Activated CD4-positive, alpha-beta memory T cell treated with anti-CD3 and anti-CD28 coated beads, Interleukin-2, amount 10 ng/mL, durations not matched to agents 7 days and 5 days (primary cell): ENCODE results near the gene ACTL10. TPM values are rescaled to one million over a fixed set of nuclear protein-coding genes. Genes with fewer than 3 reads are reported as not detected.

Experiments used
- CTCF ChIA-PET: fragments of 350-600 bp; sonication (Branson Sonifier 250); formaldehyde crosslinking; loops from one replicate; lab custom pipeline; 2021; ENCODE audit warnings: antibody characterized with exemption, inconsistent platforms; lab: Charles Lee
- POLR2A ChIA-PET: fragments of 350-600 bp; sonication (Branson Sonifier 250); formaldehyde crosslinking; loops from one replicate; lab custom pipeline; 2021; ENCODE audit warnings: antibody characterized with exemption; lab: Charles Lee
- DNase-seq: peaks from one replicate; pipeline ENCODE4 v3.0.0-alpha.2; 2020
- H3K27ac Mint-ChIP-seq: one replicate; pipeline ENCODE4 v1.8.0; 2021; ENCODE audit warnings: mild to moderate bottlenecking, mixed read lengths
- H3K27me3 Mint-ChIP-seq: one replicate; pipeline ENCODE4 v1.8.0; 2021; ENCODE audit warnings: mixed read lengths
- H3K36me3 Mint-ChIP-seq: one replicate; pipeline ENCODE4 v1.8.0; 2021; ENCODE audit warnings: low read depth, mixed read lengths
- H3K4me1 Mint-ChIP-seq: one replicate; pipeline ENCODE4 v1.8.0; 2021; ENCODE audit warnings: mixed read lengths
- H3K4me3 Mint-ChIP-seq: one replicate; pipeline ENCODE4 v1.8.0; 2021; ENCODE audit warnings: mild to moderate bottlenecking, mixed read lengths
- H3K9me3 Mint-ChIP-seq: one replicate; pipeline ENCODE4 v1.8.0; 2021; ENCODE audit warnings: mixed read lengths
- total RNA-seq, 2 experiments: library from RNA; stranded (reverse); gene quantifications; one replicate each; pipeline ENCODE4 v1.2.3, GENCODE V29; 2021

The ACTL10 gene
- total RNA-seq, 2 experiments from 2014 or later: 3.7 to 4.5 TPM

- Mint-ChIP-seq H3K36me3 (peaks cover 18% of the 10 kb centered on the region), H3K4me1 (peaks cover 78% of the 10 kb centered on the region), H3K27ac (peak overlapping the region; percentile 76), H3K27me3 (no peaks in the 10 kb centered on the region), H3K9me3 (no peaks in the 10 kb centered on the region), H3K4me3 (peak overlapping the region; percentile 60)
- ChIA-PET CTCF (interaction anchor here (0.6 to 1.3 kb wide), 4 partner anchors 20 to 246 kb away, joined by 3 to 4 read pairs (median 3); partner anchors contain the start of genes ACTL10 and ZNF341), POLR2A (interaction anchor here (1.0 to 5.4 kb wide), 9 partner anchors 8 to 425 kb away, joined by 3 to 58 read pairs (median 7); partner anchors contain the start of genes ACTL10, C20orf144, CBFA2T2 and EIF2S2)
- no peak for DNase-seq
Observed at GRCh38 chr20:33686984-33687366, 20.2 kb downstream of the ACTL10 start.

- Mint-ChIP-seq H3K36me3 (peaks cover 14% of the 10 kb centered on the region), H3K27ac (peak overlapping the region; percentile 76), H3K9me3 (no peaks in the 10 kb centered on the region), H3K4me3 (no peak overlapping the region), H3K27me3 (no peaks in the 10 kb centered on the region), H3K4me1 (peaks cover 76% of the 10 kb centered on the region)
- ChIA-PET CTCF (interaction anchor here (0.6 to 2.1 kb wide), 6 partner anchors 8 to 246 kb away, joined by 3 to 6 read pairs (median 4); partner anchors contain the start of genes ACTL10, PXMP4 and ZNF341), POLR2A (interaction anchor here (1.0 to 5.4 kb wide), 8 partner anchors 8 to 198 kb away, joined by 3 to 58 read pairs (median 8); partner anchors contain the start of genes ACTL10, C20orf144, CBFA2T2 and PXMP4)
- DNase-seq: no peak
Observed at GRCh38 chr20:33687370-33687915, 20.7 kb downstream of the ACTL10 start.

GRCh38 chr20:33687993-33688937, 21.5 kb downstream of the ACTL10 start:
- Mint-ChIP-seq H3K27ac (peak overlapping the region; percentile 95), H3K36me3 (peaks cover 11% of the 10 kb centered on the region), H3K4me3 (no peak overlapping the region), H3K4me1 (peaks cover 68% of the 10 kb centered on the region), H3K9me3 (no peaks in the 10 kb centered on the region), H3K27me3 (no peaks in the 10 kb centered on the region)
- ChIA-PET POLR2A (interaction anchor here (1.3 to 5.4 kb wide), 8 partner anchors 9 to 44 kb away, joined by 4 to 58 read pairs (median 8); partner anchors contain the start of genes ACTL10, C20orf144, PXMP4 and ZNF341), CTCF (interaction anchor here (1.0 to 2.1 kb wide), 5 partner anchors 9 to 245 kb away, joined by 3 to 6 read pairs (median 4); partner anchors contain the start of genes ACTL10 and PXMP4)
- DNase-seq: no peak

- no peaks in the 10 kb centered on the region for H3K27me3 Mint-ChIP-seq
- no peak overlapping the region for H3K4me3 Mint-ChIP-seq
- ChIA-PET POLR2A (interaction anchor here (1.3 to 5.4 kb wide), 8 partner anchors 10 to 423 kb away, joined by 4 to 58 read pairs (median 15); partner anchors contain the start of genes ACTL10, C20orf144, EIF2S2 and PXMP4), CTCF (interaction anchor here (1.1 to 2.1 kb wide), 3 partner anchors 9 to 31 kb away, joined by 3 to 6 read pairs (median 4); partner anchors contain the start of gene PXMP4)
- peak overlapping the region; percentile 95 for H3K27ac Mint-ChIP-seq
- H3K9me3 Mint-ChIP-seq: no peaks in the 10 kb centered on the region
- peaks cover 65% of the 10 kb centered on the region for H3K4me1 Mint-ChIP-seq
- DNase-seq: no peak
- peaks cover 11% of the 10 kb centered on the region for H3K36me3 Mint-ChIP-seq
Observed at GRCh38 chr20:33688938-33689424, 22.2 kb downstream of the ACTL10 start.

GRCh38 chr20:33689493-33689892, 22.8 kb downstream of the ACTL10 start:
- H3K9me3 Mint-ChIP-seq: no peaks in the 10 kb centered on the region
- H3K27me3 Mint-ChIP-seq: no peaks in the 10 kb centered on the region
- ChIA-PET CTCF (interaction anchor here (0.5 to 2.1 kb wide), 6 partner anchors 21 to 1086 kb away, joined by 3 to 6 read pairs (median 4); partner anchors contain the start of genes ACTL10 and PXMP4), POLR2A (interaction anchor here (1.3 to 5.4 kb wide), 6 partner anchors 10 to 423 kb away, joined by 4 to 58 read pairs (median 16); partner anchors contain the start of genes ACTL10, EIF2S2, PXMP4 and ZNF341)
- no peak for DNase-seq
- peak overlapping the region; percentile 11 for H3K4me3 Mint-ChIP-seq
- H3K4me1 Mint-ChIP-seq: peaks cover 60% of the 10 kb centered on the region
- peaks cover 9% of the 10 kb centered on the region for H3K36me3 Mint-ChIP-seq
- peak overlapping the region; percentile 95 for H3K27ac Mint-ChIP-seq

GRCh38 chr20:33689973-33690372, 23.2 kb downstream of the ACTL10 start:
- peaks cover 55% of the 10 kb centered on the region for H3K4me1 Mint-ChIP-seq
- POLR2A ChIA-PET: interaction anchor here (1.3 to 5.4 kb wide), 8 partner anchors 11 to 422 kb away, joined by 4 to 58 read pairs (median 8); partner anchors contain the start of genes ACTL10, EIF2S2, PXMP4 and ZNF341

GRCh38 chr20:33693289-33693688, 26.5 kb downstream of the ACTL10 start:
- DNase-seq: no peak
- no peaks in the 10 kb centered on the region for H3K27me3 Mint-ChIP-seq
- peaks cover 33% of the 10 kb centered on the region for H3K4me1 Mint-ChIP-seq
- ChIA-PET CTCF (no interaction called here), POLR2A (interaction anchor here (0.7 to 4.8 kb wide), 3 partner anchors 27 to 39 kb away, joined by 3 to 28 read pairs (median 3); partner anchors contain the start of genes ACTL10, PXMP4 and ZNF341)
- peaks cover under 1% of the 10 kb centered on the region for H3K9me3 Mint-ChIP-seq
- H3K4me3 Mint-ChIP-seq: no peak overlapping the region
- H3K36me3 Mint-ChIP-seq: no peaks in the 10 kb centered on the region
- H3K27ac Mint-ChIP-seq: no peak overlapping the region

More at GRCh38 chr20:33689973-33690372, 23.2 kb downstream of the ACTL10 start:
- Mint-ChIP-seq H3K36me3 (peaks cover 5% of the 10 kb centered on the region), H3K4me3 (peak overlapping the region; percentile 47), H3K9me3 (no peaks in the 10 kb centered on the region), H3K27me3 (no peaks in the 10 kb centered on the region), H3K27ac (peak overlapping the region; percentile 95)
- DNase-seq: peak; percentile 64
- CTCF ChIA-PET: interaction anchor here (0.5 to 2.0 kb wide), 5 partner anchors 21 to 1086 kb away, joined by 3 to 5 read pairs (median 4); partner anchors contain the start of genes ACTL10 and PXMP4

GRCh38 chr20:33693741-33694638, 27.2 kb downstream of the ACTL10 start:
- H3K4me1 Mint-ChIP-seq: peaks cover 26% of the 10 kb centered on the region
- ChIA-PET CTCF (no interaction called here), POLR2A (interaction anchor here (1.1 to 4.8 kb wide), 3 partner anchors 26 to 38 kb away, joined by 3 to 28 read pairs (median 6); partner anchors contain the start of genes ACTL10, PXMP4 and ZNF341)
- no peaks in the 10 kb centered on the region for H3K27me3 Mint-ChIP-seq
- no peak overlapping the region for H3K27ac Mint-ChIP-seq
- peaks cover 4% of the 10 kb centered on the region for H3K36me3 Mint-ChIP-seq
- H3K9me3 Mint-ChIP-seq: peaks cover 3% of the 10 kb centered on the region
- DNase-seq: no peak
- no peak overlapping the region for H3K4me3 Mint-ChIP-seq

- ChIA-PET CTCF (no interaction called here), POLR2A (interaction anchor here (1.9 kb wide), 1 partner anchor 26 kb away, joined by 6 read pairs; the partner anchor contains the start of gene PXMP4)
- no peaks in the 10 kb centered on the region for H3K27me3 Mint-ChIP-seq
- no peak overlapping the region for H3K27ac Mint-ChIP-seq
- peaks cover 5% of the 10 kb centered on the region for H3K36me3 Mint-ChIP-seq
- peaks cover 3% of the 10 kb centered on the region for H3K9me3 Mint-ChIP-seq
- no peak overlapping the region for H3K4me3 Mint-ChIP-seq
- H3K4me1 Mint-ChIP-seq: peaks cover 20% of the 10 kb centered on the region
- DNase-seq: no peak
Observed at GRCh38 chr20:33694639-33695012, 27.9 kb downstream of the ACTL10 start.

- Mint-ChIP-seq H3K9me3 (peaks cover 3% of the 10 kb centered on the region), H3K27ac (no peak overlapping the region), H3K36me3 (peaks cover 5% of the 10 kb centered on the region), H3K4me1 (peaks cover 5% of the 10 kb centered on the region), H3K4me3 (no peak overlapping the region), H3K27me3 (no peaks in the 10 kb centered on the region)
- ChIA-PET POLR2A (interaction anchor here (1.8 kb wide), 1 partner anchor 24 kb away, joined by 5 read pairs; the partner anchor contains the start of gene PXMP4), CTCF (no interaction called here)
- no peak for DNase-seq
Observed at GRCh38 chr20:33696448-33696847, 29.7 kb downstream of the ACTL10 start.

- peaks cover 7% of the 10 kb centered on the region for H3K36me3 Mint-ChIP-seq
- peaks cover 3% of the 10 kb centered on the region for H3K9me3 Mint-ChIP-seq
- H3K4me3 Mint-ChIP-seq: no peak overlapping the region
- ChIA-PET CTCF (no interaction called here), POLR2A (interaction anchor here (1.8 kb wide), 1 partner anchor 23 kb away, joined by 5 read pairs; the partner anchor contains the start of gene PXMP4)
- H3K27me3 Mint-ChIP-seq: no peaks in the 10 kb centered on the region
- DNase-seq: no peak
- peaks cover 1% of the 10 kb centered on the region for H3K4me1 Mint-ChIP-seq
- no peak overlapping the region for H3K27ac Mint-ChIP-seq
Observed at GRCh38 chr20:33697129-33697528, 30.4 kb downstream of the ACTL10 start.
